ENCODE data around the gene PABPC1L2A.
"Not testable (repeated sequence)": the region's sequence is repeated elsewhere in the genome, so short reads cannot be mapped to it uniquely, and the experiment has no call there.

Gene PABPC1L2A

GRCh38 chrX:73079024-73079562, at the start of gene PABPC1L2A:
Gene PABPC1L2A, minus strand, starts transcription at chrX:73079512. Its CDS starts 126 bp downstream, at chrX:73079386.
- in situ Hi-C loops (cut with MboI; ENCODE audit: low sequenced_read_pairs), result not testable (repeated sequence)

- in situ Hi-C loops (cut with MboI; ENCODE audit: low sequenced_read_pairs), result no loop called here
These were observed 48.5 kb upstream of the PABPC1L2A start for GRCh38 chrX:73127700-73128241.

GRCh38 chrX:73126240-73126639, 46.9 kb upstream of the PABPC1L2A start:
- in situ Hi-C loops (cut with MboI; ENCODE audit: low sequenced_read_pairs), result no loop called here

- in situ Hi-C loops (cut with MboI; ENCODE audit: low sequenced_read_pairs), result not testable (repeated sequence)
These were observed 20.2 kb upstream of the PABPC1L2A start for GRCh38 chrX:73099505-73099904.

- in situ Hi-C loops (cut with MboI; ENCODE audit: low sequenced_read_pairs), result not testable (repeated sequence)
These were observed 7.5 kb upstream of the PABPC1L2A start for GRCh38 chrX:73086766-73087165.

- in situ Hi-C loops (cut with MboI; ENCODE audit: low sequenced_read_pairs), result not testable (repeated sequence)
These were observed 572 bp upstream of the PABPC1L2A start for GRCh38 chrX:73079884-73080283.

- in situ Hi-C loops (cut with MboI; ENCODE audit: low sequenced_read_pairs), result not testable (repeated sequence)
These were observed 715 bp downstream of the PABPC1L2A start for GRCh38 chrX:73078597-73078996.

- in situ Hi-C loops (cut with MboI; ENCODE audit: low sequenced_read_pairs), result no loop called here
These were observed 2.5 kb downstream of the PABPC1L2A start for GRCh38 chrX:73076838-73077237.

- in situ Hi-C loops (cut with MboI; ENCODE audit: low sequenced_read_pairs), result no loop called here
These were observed 9.8 kb downstream of the PABPC1L2A start for GRCh38 chrX:73069365-73070035.

GRCh38 chrX:73068467-73069364, 10.6 kb downstream of the PABPC1L2A start:
- in situ Hi-C loops (cut with MboI; ENCODE audit: low sequenced_read_pairs), result no loop called here

GRCh38 chrX:73067761-73068466, 11.4 kb downstream of the PABPC1L2A start:
- in situ Hi-C loops (cut with MboI; ENCODE audit: low sequenced_read_pairs), result not testable (repeated sequence)

- in situ Hi-C loops (cut with MboI; ENCODE audit: low sequenced_read_pairs), result no loop called here
These were observed 50.4 kb downstream of the PABPC1L2A start for GRCh38 chrX:73028876-73029275.
